Stimulated activated CD8-positive, alpha-beta memory T cell treated with anti-CD3 and anti-CD28 coated beads, Interleukin-2, amount 100 ng/mL, for 1 hour (primary cell): ENCODE results near the gene SDR42E2.
"Not testable (repeated sequence)": the region's sequence is repeated elsewhere in the genome, so short reads cannot be mapped to it uniquely, and the experiment has no call there.

Experiments used
- DNase-seq, 2 donors: peaks; one replicate each; pipeline ENCODE4 v3.0.0-alpha.2; 2020; ENCODE audit warnings: low read depth in 2 of 2

Gene SDR42E2

GRCh38 chr16:22161401-22161800, 905 bp upstream of the SDR42E2 start:
- no peak for DNase-seq

GRCh38 chr16:22162656-22163009, 327 bp downstream of the SDR42E2 start:
- DNase-seq: no peak

- no peak for DNase-seq
Measured at GRCh38 chr16:22163806-22164205, 1.5 kb downstream of the SDR42E2 start.

GRCh38 chr16:22164482-22164881, 2.2 kb downstream of the SDR42E2 start:
- no peak for DNase-seq

- DNase-seq: no peak
Measured at GRCh38 chr16:22165508-22166285, 3.4 kb downstream of the SDR42E2 start.

- no peak for DNase-seq
Measured at GRCh38 chr16:22171953-22172352, 9.6 kb downstream of the SDR42E2 start.

- DNase-seq: not testable (repeated sequence)
Measured at GRCh38 chr16:22172642-22173041, 10.3 kb downstream of the SDR42E2 start.

- no peak for DNase-seq
Measured at GRCh38 chr16:22174642-22175041, 12.3 kb downstream of the SDR42E2 start.

- no peak for DNase-seq
Measured at GRCh38 chr16:22177968-22178930, 15.9 kb downstream of the SDR42E2 start.

- DNase-seq: no peak
Measured at GRCh38 chr16:22181426-22181825, 19.1 kb downstream of the SDR42E2 start.

GRCh38 chr16:22181843-22182242, 19.5 kb downstream of the SDR42E2 start:
- DNase-seq: no peak

GRCh38 chr16:22183335-22183734, 21.0 kb downstream of the SDR42E2 start:
- no peak for DNase-seq

- no peak for DNase-seq
Measured at GRCh38 chr16:22183901-22184614, 21.8 kb downstream of the SDR42E2 start.

GRCh38 chr16:22184615-22184968, 22.3 kb downstream of the SDR42E2 start:
- DNase-seq: no peak

- no peak for DNase-seq
Measured at GRCh38 chr16:22186517-22186916, 24.2 kb downstream of the SDR42E2 start.

GRCh38 chr16:22188267-22188594, 25.9 kb downstream of the SDR42E2 start:
- DNase-seq: no peak

GRCh38 chr16:22188595-22189442, 26.5 kb downstream of the SDR42E2 start:
- peak in 1 of 2 donors; percentile 33 for DNase-seq

GRCh38 chr16:22189473-22190080, 27.3 kb downstream of the SDR42E2 start:
- no peak for DNase-seq

- peak; percentile 76 to 83 for DNase-seq
Measured at GRCh38 chr16:22190081-22190775, 27.9 kb downstream of the SDR42E2 start.

- DNase-seq: peak; percentile 99 to 100
Measured at GRCh38 chr16:22190776-22191531, 28.6 kb downstream of the SDR42E2 start.
